H1 (cell line): ENCODE data around the gene OR4K2. TPM values are rescaled to one million over a fixed set of nuclear protein-coding genes. Genes with fewer than 3 reads are reported as not detected.

ENCODE experiments used
- CTCF ChIA-PET: fragments of 300-600 bp; sonication (Branson Sonifier 250); formaldehyde crosslinking; loops from one replicate; lab custom pipeline; 2021; ENCODE audit not compliant: partially characterized antibody; lab: Charles Lee
- POLR2A ChIA-PET: fragments of 300-600 bp; sonication (Branson Sonifier 250); formaldehyde crosslinking; loops from one replicate; lab custom pipeline; 2021; ENCODE audit warnings: inconsistent platforms; ENCODE audit not compliant: partially characterized antibody; lab: Charles Lee
- DNase-seq, 2 experiments: peaks; one replicate each; pipeline versions ENCODE4 v3.0.0 to v3.0.0-alpha.2; 2010 to 2022; ENCODE audit warnings: low spot score in 2 of 2, low read depth in 1 of 2, mixed read lengths in 1 of 2
- FAIRE-seq: peaks from 2 replicates; lab custom pipeline; 2011; peaks lifted over from hg19 to GRCh38; lab: Jason Lieb, UNC
- H2AFZ ChIP-seq: 2 replicates; pipeline ENCODE4 v1.8.1; 2012; ENCODE audit warnings: low read length, inconsistent platforms
- H2AK5ac ChIP-seq: 2 replicates; pipeline ENCODE4 v1.6.1; 2013; ENCODE audit warnings: low read depth, low read length
- H2BK120ac ChIP-seq: replicated peaks from 2 replicates; pipeline ENCODE3; 2013; ENCODE audit warnings: low read depth, low read length, inconsistent platforms
- H2BK12ac ChIP-seq: 2 replicates; pipeline ENCODE4 v1.6.1; 2013; ENCODE audit warnings: low read depth, low read length
- H2BK15ac ChIP-seq: 2 replicates; pipeline ENCODE4 v1.6.1; 2013; ENCODE audit warnings: low read length
- H2BK20ac ChIP-seq: 2 replicates; pipeline ENCODE4 v1.6.1; 2013; ENCODE audit warnings: low read length
- H2BK5ac ChIP-seq: 2 replicates; pipeline ENCODE4 v1.6.1; 2013; ENCODE audit warnings: low read depth, low read length
- H3K14ac ChIP-seq: 2 replicates; pipeline ENCODE4 v1.6.1; 2013; ENCODE audit warnings: inconsistent platforms; ENCODE audit not compliant: insufficient read length
- H3K18ac ChIP-seq: 2 replicates; pipeline ENCODE4 v1.6.1; 2013; ENCODE audit warnings: low read length; ENCODE audit errors: extremely low read depth
- H3K23ac ChIP-seq: 2 replicates; pipeline ENCODE4 v1.6.1; 2013; ENCODE audit warnings: inconsistent platforms; ENCODE audit not compliant: insufficient read length
- H3K23me2 ChIP-seq: 2 replicates; pipeline ENCODE4 v1.6.1; 2013; ENCODE audit warnings: low read depth, low read length
- H3K27ac ChIP-seq: 2 replicates; pipeline ENCODE4 v1.6.1; 2011; ENCODE audit warnings: low read depth, low read length, inconsistent platforms
- H3K27me3 ChIP-seq, 4 experiments: replicated peaks in 1 of 4; 1 replicate in 1 of 4; 2 replicates in 3 of 4; pipeline versions ENCODE4 v1.6.1 to v1.8.1; 2011 to 2013; ENCODE audit warnings: low read length in 3 of 4, mild to moderate bottlenecking in 3 of 4, inconsistent platforms in 2 of 4, mixed read lengths in 2 of 4, moderate library complexity in 1 of 4; ENCODE audit not compliant: control insufficient read depth in 3 of 4, insufficient read depth in 3 of 4; ENCODE audit errors: extremely low read depth in 1 of 4
- H3K36me3 ChIP-seq, 4 experiments: 2 replicates each; pipeline versions ENCODE4 v1.6.1 to v1.8.1; 2011 to 2013; ENCODE audit warnings: mild to moderate bottlenecking in 4 of 4, low read length in 3 of 4, moderate library complexity in 2 of 4, control low read depth in 1 of 4, inconsistent platforms in 1 of 4; ENCODE audit not compliant: insufficient read depth in 4 of 4, control insufficient read depth in 2 of 4
- H3K4ac ChIP-seq: replicated peaks from 2 replicates; pipeline ENCODE3; 2013; ENCODE audit warnings: low read length, low read depth, mixed read lengths, inconsistent platforms; ENCODE audit not compliant: insufficient read length
- H3K4me1 ChIP-seq, 4 experiments: replicated peaks in 1 of 4; 1 replicate in 1 of 4; 2 replicates in 3 of 4; pipeline versions ENCODE4 v1.6.1 to v1.8.1; 2011 to 2013; ENCODE audit warnings: low read length in 3 of 4, inconsistent platforms in 2 of 4, mixed read lengths in 1 of 4; ENCODE audit not compliant: insufficient read depth in 4 of 4, control insufficient read depth in 3 of 4
- H3K4me2 ChIP-seq, 2 experiments: 2 replicates each; pipeline versions ENCODE4 v1.6.1 to v1.8.1; 2011 to 2013; ENCODE audit warnings: low read depth in 2 of 2, low read length in 2 of 2, control low read depth in 1 of 2, inconsistent platforms in 1 of 2, mild to moderate bottlenecking in 1 of 2; ENCODE audit not compliant: insufficient read depth in 1 of 2
- H3K4me3 ChIP-seq, 4 experiments: fragments of 200-600, 300-600 bp in 1 of 4; sonication (generic), shearing (Covaris generic), sonication (Bioruptor Twin) in 1 of 4; 2 replicates each; pipeline versions ENCODE4 v1.5.1 to v1.8.1; 2011 to 2016; ENCODE audit warnings: low read length in 4 of 4, low read depth in 3 of 4, control low read depth in 2 of 4, inconsistent platforms in 2 of 4, mild to moderate bottlenecking in 2 of 4, mixed read lengths in 1 of 4, moderate library complexity in 1 of 4; ENCODE audit not compliant: insufficient read depth in 2 of 4; ENCODE audit errors: extremely low read depth in 1 of 4
- H3K56ac ChIP-seq: replicated peaks from 2 replicates; pipeline ENCODE3; 2013; ENCODE audit warnings: low read depth, mild to moderate bottlenecking, mixed read lengths, low read length, inconsistent platforms; ENCODE audit not compliant: insufficient read length
- H3K79me1 ChIP-seq: 2 replicates; pipeline ENCODE4 v1.6.1; 2013; ENCODE audit warnings: low read depth, low read length, control low read depth
- H3K79me2 ChIP-seq, 2 experiments: 2 replicates each; pipeline versions ENCODE4 v1.6.1 to v1.8.1; 2012 to 2013; ENCODE audit warnings: low read length in 2 of 2, mild to moderate bottlenecking in 2 of 2, inconsistent platforms in 1 of 2; ENCODE audit not compliant: insufficient read depth in 2 of 2, control insufficient read depth in 1 of 2
- H3K9ac ChIP-seq, 4 experiments: replicated peaks in 1 of 4; 1 replicate in 1 of 4; 2 replicates in 3 of 4; pipeline versions ENCODE4 v1.6.1 to v1.8.1; 2011 to 2013; ENCODE audit warnings: low read depth in 3 of 4, low read length in 3 of 4, control low read depth in 2 of 4, mild to moderate bottlenecking in 2 of 4, moderate library complexity in 2 of 4, inconsistent platforms in 1 of 4; ENCODE audit errors: extremely low read depth in 1 of 4
- H3K9me3 ChIP-seq, 2 experiments: 2 replicates each; pipeline versions ENCODE4 v1.6.1 to v1.8.1; 2012 to 2013; ENCODE audit warnings: mild to moderate bottlenecking in 2 of 2, moderate library complexity in 2 of 2, control low read depth in 1 of 2, inconsistent platforms in 1 of 2, low read depth in 1 of 2, low read length in 1 of 2, mixed read lengths in 1 of 2; ENCODE audit not compliant: insufficient read depth in 2 of 2
- H4K20me1 ChIP-seq, 2 experiments: replicated peaks in 1 of 2; 2 replicates each; pipeline versions ENCODE3 to v1.8.1; 2011 to 2013; ENCODE audit warnings: inconsistent platforms in 2 of 2, low read length in 2 of 2, mild to moderate bottlenecking in 1 of 2; ENCODE audit not compliant: insufficient read depth in 2 of 2, control insufficient read depth in 1 of 2
- H4K5ac ChIP-seq: 2 replicates; pipeline ENCODE4 v1.6.1; 2013; ENCODE audit warnings: low read length, low read depth, mixed read lengths, inconsistent platforms; ENCODE audit not compliant: insufficient read length
- H4K8ac ChIP-seq: 2 replicates; pipeline ENCODE4 v1.8.0; 2013; ENCODE audit warnings: mild to moderate bottlenecking, moderate library complexity, low read length, inconsistent platforms; ENCODE audit not compliant: insufficient read depth; ENCODE audit errors: extremely low read depth
- H4K91ac ChIP-seq: replicated peaks from 2 replicates; pipeline ENCODE3; 2013; ENCODE audit warnings: low read length, mixed read lengths, inconsistent platforms; ENCODE audit not compliant: insufficient read length
- CREB1 ChIP-seq: IDR thresholded peaks from 2 replicates; pipeline ENCODE4 v1.6.1; 2012; ENCODE audit warnings: inconsistent platforms
- CTBP2 ChIP-seq: IDR thresholded peaks from 2 replicates; pipeline ENCODE4 v1.7.0; 2011; ENCODE audit warnings: borderline replicate concordance, mild to moderate bottlenecking, moderate library complexity, mixed read lengths, low read length; ENCODE audit not compliant: insufficient read depth, insufficient read length
- E2F6 ChIP-seq: IDR thresholded peaks from 2 replicates; pipeline ENCODE4 v1.6.1; 2012; ENCODE audit warnings: inconsistent platforms
- FOSL1 ChIP-seq: IDR thresholded peaks from 2 replicates; pipeline ENCODE4 v1.6.1; 2011; ENCODE audit warnings: mild to moderate bottlenecking, low read depth, low read length, moderate library complexity; ENCODE audit not compliant: insufficient read depth
- GABPA ChIP-seq: IDR thresholded peaks from 2 replicates; pipeline ENCODE4 v1.6.1; 2011; ENCODE audit warnings: mild to moderate bottlenecking, low read length, moderate library complexity, borderline replicate concordance; ENCODE audit not compliant: insufficient read depth
- GTF2F1 ChIP-seq: IDR thresholded peaks from 2 replicates; pipeline ENCODE4 v1.6.1; 2012; ENCODE audit warnings: low read depth, low read length, improper control_type of control experiment, borderline replicate concordance
- JUND ChIP-seq: IDR thresholded peaks from 2 replicates; pipeline ENCODE4 v1.6.1; 2011; ENCODE audit warnings: mild to moderate bottlenecking, improper control_type of control experiment, low read length
- KDM5A ChIP-seq: fragments of 200-600 bp; IDR thresholded peaks from 2 replicates; pipeline ENCODE4 v1.7.1; 2012; ENCODE audit warnings: mild to moderate bottlenecking, low read length, inconsistent platforms, mixed read lengths
- MAFK ChIP-seq: IDR thresholded peaks from 2 replicates; pipeline ENCODE4 v1.6.1; 2012; ENCODE audit warnings: low read depth, mild to moderate bottlenecking, improper control_type of control experiment, low read length
- NANOG ChIP-seq: IDR thresholded peaks from 2 replicates; pipeline ENCODE4 v1.6.1; 2011; ENCODE audit warnings: low read length, low read depth, mild to moderate bottlenecking, inconsistent platforms; ENCODE audit not compliant: insufficient read depth, poor library complexity, severe bottlenecking
- PHF8 ChIP-seq: fragments of 200-600 bp; sonication (generic); conservative IDR thresholded peaks from 2 replicates; pipeline ENCODE4 v1.7.1; 2012; ENCODE audit warnings: low read depth, mild to moderate bottlenecking, inconsistent platforms, low read length, moderate library complexity
- POU5F1 ChIP-seq: IDR thresholded peaks from 2 replicates; pipeline ENCODE4 v1.6.1; 2011; ENCODE audit warnings: low read depth, mild to moderate bottlenecking, low read length, moderate library complexity
- SP4 ChIP-seq: IDR thresholded peaks from 2 replicates; pipeline ENCODE4 v1.6.1; 2012; ENCODE audit warnings: low read length, inconsistent platforms
- SRF ChIP-seq: IDR thresholded peaks from 2 replicates; pipeline ENCODE4 v1.6.1; 2011; ENCODE audit warnings: mild to moderate bottlenecking, low read depth, low read length, moderate library complexity
- TEAD4 ChIP-seq: IDR thresholded peaks from 2 replicates; pipeline ENCODE4 v1.6.1; 2012; ENCODE audit warnings: low read depth, low read length, inconsistent platforms, mixed read lengths
- WGBS, 2 experiments: shearing (Covaris generic) in 1 of 2; methylation state at CpG; one replicate each; pipeline versions ENCODE4 v1.1.6 to v1.1.7; 2013 to 2015; ENCODE audit warnings: low lambda C conversion rate in 2 of 2, mixed read lengths in 2 of 2, inconsistent platforms in 1 of 2, low coverage in 1 of 2, missing lambda C conversion rate in 1 of 2; ENCODE audit not compliant: insufficient replicate concordance in 2 of 2, insufficient coverage in 1 of 2, insufficient read length in 1 of 2; ENCODE audit errors: extremely low coverage in 1 of 2, missing lambda C conversion rate in 1 of 2; 5-methylcytosine and 5-hydroxymethylcytosine counted together
- polyA plus RNA-seq, 7 experiments: library from polyadenylated mRNA; depleted of rRNA in 3 of 7; stranded (reverse) in 5 of 7; unstranded in 2 of 7; fragments of >200 nt in 5 of 7; fragments of 200-250 nt in 2 of 7; gene quantifications; 1 replicate in 5 of 7; 2 replicates in 1 of 7; 4 replicates in 1 of 7; pipeline versions ENCODE4 v1.2.1 to v1.2.3, GENCODE V29; 2011 to 2013; ENCODE audit warnings: missing spikeins in 2 of 7, mixed read lengths in 2 of 7
- total RNA-seq: library from RNA; stranded (reverse); fragmentation: NEBNext Ultra II Directional; extraction: Animal tissue kit (Norgen Biotek cat#: 25700); gene quantifications from 2 replicates; pipeline ENCODE4 v1.2.1, GENCODE V29; 2021

The OR4K2 gene
- total and polyA plus RNA-seq, 2 of the 8 experiments (the other 6 are each of a cell fraction or from before 2014, with no cell fraction given) = not detected

GRCh38 chr14:19917243-19917642 is 42.3 kb downstream of the OR4K2 start:
- no peak overlapping the region for H2BK12ac ChIP-seq
- H4K5ac ChIP-seq = no peak overlapping the region
- no peak overlapping the region for H3K4me3 ChIP-seq
- no peak overlapping the region for H2BK15ac ChIP-seq
- H2AFZ ChIP-seq = no peak overlapping the region
- no peak overlapping the region for H3K27ac ChIP-seq
- ChIA-PET POLR2A (no interaction called here), CTCF (no interaction called here)
- H4K20me1 ChIP-seq = no peaks in the 10 kb centered on the region
- H3K23me2 ChIP-seq = no peaks in the 10 kb centered on the region
- no peak overlapping the region for H3K4me2 ChIP-seq
- peaks cover 0 to 3% (median 0%) of the 10 kb centered on the region in 4 experiments; a peak in 1 of 8 replicates for H3K36me3 ChIP-seq
- 87% methylated on average over 3 of the region's 3 CpGs; no CpG with 5 or more reads in 1 of the 2 experiments for WGBS, 2 experiments
- no peaks in the 10 kb centered on the region for H3K27me3 ChIP-seq
- DNase-seq (no peak), FAIRE-seq (no peak)
- no peak overlapping the region for H4K8ac ChIP-seq
- peaks cover 44 to 48% of the 10 kb centered on the region in 2 experiments for H3K9me3 ChIP-seq
- H3K56ac ChIP-seq = no peak overlapping the region
- H3K79me2 ChIP-seq = no peaks in the 10 kb centered on the region
- H3K18ac ChIP-seq = no peak overlapping the region
- no peak overlapping the region for H2AK5ac ChIP-seq
- H3K9ac ChIP-seq = no peak overlapping the region
- H2BK20ac ChIP-seq = no peak overlapping the region
- H4K91ac ChIP-seq = no peak overlapping the region
- H3K14ac ChIP-seq = no peak overlapping the region
- no peak overlapping the region for H2BK120ac ChIP-seq
- H3K79me1 ChIP-seq = no peaks in the 10 kb centered on the region
- no peaks in the 10 kb centered on the region for H3K4me1 ChIP-seq
- no peak overlapping the region for H3K4ac ChIP-seq
- H2BK5ac ChIP-seq = no peak overlapping the region
- no peak overlapping the region for H3K23ac ChIP-seq
- TF ChIP-seq E2F6 = no peak
- TF ChIP-seq MAFK = no peak
- TF ChIP-seq POU5F1 = no peak
- TF ChIP-seq KDM5A = no peak
- no peak for TF ChIP-seq PHF8
- TF ChIP-seq TEAD4 = no peak
- no peak for TF ChIP-seq JUND
- no peak for TF ChIP-seq CREB1
- TF ChIP-seq FOSL1 = no peak
- no peak for TF ChIP-seq SRF
- TF ChIP-seq GABPA = no peak
- no peak for TF ChIP-seq NANOG
- TF ChIP-seq CTBP2 = no peak
- no peak for TF ChIP-seq GTF2F1
- TF ChIP-seq SP4 = no peak
